Hematopoietic multipotent progenitor cell treated with erythropoietin and hydrocortisone succinate and interleukin-3 and kit ligand, for 6 days (in vitro differentiated cells): ENCODE measurements around the gene RPS14.

ENCODE experiments used
- DNase-seq: peaks from one replicate; pipeline ENCODE4 v3.0.0-alpha.2; 2015

RPS14 gene

DNA sequence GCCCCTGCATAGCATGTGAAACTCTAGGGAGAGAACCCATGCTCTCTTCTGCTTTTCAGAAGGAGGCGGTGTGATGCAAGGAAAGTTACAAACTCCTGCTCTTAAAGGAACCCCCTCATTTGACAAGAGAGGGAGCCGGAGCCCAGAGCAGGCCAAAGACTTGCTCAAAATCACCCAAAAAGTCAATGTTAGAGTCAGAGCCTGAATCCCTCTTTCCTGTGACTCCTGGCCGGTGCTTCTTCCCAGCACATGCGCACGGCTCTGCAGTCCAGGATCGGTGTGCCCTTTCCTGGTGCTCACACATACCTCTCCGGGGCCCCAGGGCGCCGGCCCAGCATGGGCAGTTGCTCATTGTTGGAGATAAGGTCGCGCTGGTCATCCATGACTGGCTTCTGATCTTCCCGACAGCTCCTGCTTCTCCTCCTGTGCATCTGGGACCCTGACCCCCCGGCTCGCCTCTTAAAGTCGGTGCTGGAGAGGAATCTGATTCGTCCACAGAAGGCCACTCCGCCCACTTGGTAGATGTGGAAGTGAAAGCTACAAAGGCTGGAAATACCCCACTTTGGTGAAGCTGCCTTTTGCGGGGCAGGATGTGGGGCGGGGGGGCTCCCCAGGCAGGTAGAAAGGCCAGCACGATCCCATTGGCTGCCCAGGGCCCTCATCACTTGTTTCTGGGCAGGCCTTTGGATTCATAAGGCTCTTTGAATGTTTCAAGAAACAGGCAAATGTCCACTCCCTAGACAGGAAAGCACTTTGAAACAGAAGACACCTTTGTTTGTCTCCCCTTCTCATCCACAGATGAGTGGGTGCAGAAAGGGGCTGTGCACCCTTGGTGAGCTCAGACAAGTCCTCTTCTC, 37.0 kb downstream of the RPS14 start, which contains the start of gene CD74:
Gene CD74 (minus strand): TSS at position 592 of the 857 bp plus-strand sequence. CDS start 161 bp downstream, at position 431.
- DNase-seq, result peak; percentile 87

DNA sequence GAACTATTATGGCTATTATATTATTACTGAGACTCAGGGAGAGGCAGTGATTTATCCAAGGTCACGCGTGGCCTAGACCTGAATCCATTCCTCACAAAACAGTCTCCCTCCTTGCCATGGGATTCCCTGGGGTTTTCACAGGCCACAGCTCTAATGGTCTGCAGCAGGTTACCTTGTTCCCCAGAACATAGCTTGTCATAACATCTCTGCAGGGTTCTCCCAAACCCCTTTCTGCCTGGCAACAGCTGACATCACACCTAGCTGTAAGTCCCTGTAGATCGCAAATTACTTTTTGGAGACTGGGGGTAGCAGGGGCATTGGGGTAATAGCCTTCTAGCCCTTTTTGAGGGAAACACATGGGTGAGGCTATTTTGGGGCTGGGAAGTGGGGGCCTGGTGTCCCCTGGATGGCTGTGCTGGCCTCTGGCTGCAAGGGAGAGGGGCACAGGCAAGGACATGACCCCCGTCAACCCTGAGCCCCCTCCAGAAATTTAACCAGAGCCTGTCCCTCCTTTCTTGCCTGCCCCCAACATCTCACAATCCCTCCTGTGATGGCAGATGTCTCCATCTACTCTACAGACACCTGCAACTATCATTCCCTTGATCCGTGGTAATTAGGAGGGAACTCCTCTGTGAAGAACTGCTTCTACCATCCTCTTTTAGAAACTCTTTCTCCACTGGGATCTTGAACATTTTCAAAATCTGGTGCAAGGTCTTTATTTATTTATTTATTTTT, 38.1 kb downstream of the RPS14 start:
- DNase-seq, result peak; percentile 83

DNA sequence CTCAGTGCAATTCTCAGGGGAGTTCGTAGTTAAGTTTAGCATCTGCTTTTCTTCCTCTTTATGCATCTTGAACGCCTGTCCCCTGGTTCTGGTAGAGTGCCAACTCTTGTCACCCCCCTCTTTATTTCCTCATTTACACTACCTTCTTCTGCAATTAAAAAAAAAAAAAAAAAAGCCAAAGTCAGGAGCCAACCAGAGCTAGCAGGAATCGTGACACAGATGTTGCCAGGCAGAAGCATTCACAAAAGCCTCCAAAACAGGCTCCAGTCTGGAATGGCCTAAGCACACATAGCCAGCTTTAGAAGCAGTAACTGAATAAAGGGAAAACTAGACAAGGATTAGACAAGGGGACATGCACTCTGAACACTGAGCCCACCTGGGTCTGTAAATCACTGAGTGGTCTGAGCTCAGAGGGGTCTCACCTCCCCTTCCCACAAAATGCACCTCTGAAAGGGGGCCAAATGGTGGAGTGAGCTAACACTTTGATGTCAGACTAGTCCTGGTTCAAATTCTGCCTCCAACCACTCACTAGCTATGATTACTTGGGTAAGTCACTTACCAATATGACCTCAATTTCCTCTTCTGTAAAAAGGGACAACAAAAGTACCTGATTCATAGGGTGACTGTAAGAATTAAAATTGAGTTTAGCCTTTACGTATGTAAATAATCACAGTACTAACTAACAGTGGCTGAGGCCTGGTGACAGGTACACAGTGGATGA, 38.9 kb downstream of the RPS14 start:
- DNase-seq, result peak; percentile 93

DNA sequence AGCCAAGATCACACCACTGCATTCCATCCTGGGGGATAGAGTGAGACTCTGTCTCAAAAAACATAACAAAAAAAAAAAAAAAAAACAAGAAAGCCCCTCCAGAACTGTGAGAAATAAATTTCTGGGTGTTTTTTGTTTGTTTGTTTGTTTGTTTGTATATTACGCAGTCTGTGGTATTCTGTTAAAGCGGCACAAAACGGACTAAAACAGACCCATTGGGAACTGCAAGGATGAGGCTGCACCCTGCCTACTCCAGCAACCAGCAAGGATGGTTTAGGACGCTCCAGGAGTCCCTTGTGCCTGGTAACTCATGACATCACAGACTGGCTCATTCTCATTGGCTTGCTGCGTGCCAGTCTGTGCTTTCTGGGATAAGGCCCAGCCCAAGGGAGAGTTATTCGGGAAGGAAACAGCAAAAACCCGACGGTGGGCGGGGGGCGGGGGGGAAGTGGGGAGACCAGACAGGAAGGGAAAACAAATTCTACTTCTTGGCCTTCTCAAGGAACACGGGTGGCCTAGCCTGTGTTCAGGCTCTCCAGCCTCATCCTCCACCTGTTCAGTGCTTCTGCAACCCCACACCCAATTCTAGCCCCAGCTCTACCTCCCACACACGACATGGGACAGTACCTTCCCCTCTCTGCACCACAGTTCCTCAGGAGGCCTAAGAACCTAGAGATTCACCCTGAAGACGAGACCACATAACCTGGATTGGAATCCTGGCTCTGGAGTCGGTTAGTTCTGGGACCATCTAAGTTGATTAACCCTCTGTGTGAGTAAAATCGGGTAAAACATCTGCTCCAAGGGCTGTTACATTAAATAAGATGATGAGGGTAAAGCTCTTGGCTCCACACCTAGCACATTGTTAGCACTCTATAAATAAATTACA, 39.7 kb downstream of the RPS14 start:
- peak; percentile 93 for DNase-seq

DNA sequence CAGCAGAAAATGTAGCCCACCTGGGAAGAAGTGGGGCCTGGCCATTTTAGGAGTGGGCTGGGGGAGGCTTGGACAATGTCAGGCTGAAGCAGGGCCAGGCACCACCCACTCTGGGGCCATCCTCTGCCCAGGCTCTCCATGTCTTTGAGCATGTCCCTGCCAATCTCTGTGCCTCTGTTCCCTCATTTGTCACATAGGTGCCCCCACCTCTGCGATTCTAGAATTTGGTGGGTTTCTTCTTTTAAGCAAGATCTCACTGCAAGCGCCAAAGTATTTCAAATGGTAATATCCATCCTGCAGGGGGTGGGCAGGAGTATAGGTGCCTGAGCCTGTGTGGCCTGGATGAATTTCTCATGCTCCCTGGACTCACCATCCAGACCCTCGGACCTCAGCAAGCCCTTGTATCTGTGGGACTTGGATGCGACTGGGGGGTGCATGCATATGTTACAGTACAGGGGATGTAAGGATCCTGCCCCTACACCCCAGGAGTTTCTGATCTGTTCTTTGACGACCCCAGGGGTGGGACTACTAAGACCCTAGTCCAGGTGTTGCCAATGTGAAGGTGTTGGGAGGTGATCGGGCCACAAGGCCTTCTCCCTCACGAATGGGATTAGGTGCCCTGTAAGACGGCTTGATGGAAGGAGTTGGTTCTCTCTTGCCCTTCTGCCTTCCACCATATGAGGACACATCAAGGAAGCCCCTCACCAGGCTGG, 41.2 kb downstream of the RPS14 start:
- no peak for DNase-seq

DNA sequence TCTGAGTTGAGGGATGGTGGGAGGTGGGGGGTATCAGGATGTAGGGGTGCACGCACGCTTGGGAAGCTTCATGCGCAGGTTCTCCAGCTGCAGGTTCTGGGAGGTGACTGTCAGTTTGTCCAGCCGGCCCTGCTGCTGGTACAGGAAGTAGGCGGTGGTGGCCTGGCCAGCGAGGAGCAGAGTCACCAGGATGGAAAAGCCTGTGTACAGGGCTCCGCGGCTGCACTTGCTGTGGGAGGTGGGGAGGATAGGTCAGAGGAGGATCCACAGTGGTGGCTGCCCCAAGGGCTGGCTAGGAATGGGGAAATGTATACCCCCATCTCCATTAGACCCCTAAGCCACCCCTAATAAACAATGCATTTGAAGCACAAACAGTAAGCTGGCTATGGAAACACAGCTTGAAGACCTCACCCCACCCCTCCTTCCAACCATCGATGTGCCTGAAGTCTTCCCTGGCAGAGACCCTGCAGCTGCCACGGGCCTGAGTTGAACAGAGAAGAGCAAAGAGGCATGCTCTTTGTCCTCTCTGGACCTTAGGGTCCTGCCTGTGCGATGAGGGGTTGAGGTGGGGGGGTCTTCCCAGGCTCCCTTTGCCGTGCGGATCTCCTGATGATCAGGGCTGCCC, 42.3 kb downstream of the RPS14 start:
- no peak for DNase-seq

DNA sequence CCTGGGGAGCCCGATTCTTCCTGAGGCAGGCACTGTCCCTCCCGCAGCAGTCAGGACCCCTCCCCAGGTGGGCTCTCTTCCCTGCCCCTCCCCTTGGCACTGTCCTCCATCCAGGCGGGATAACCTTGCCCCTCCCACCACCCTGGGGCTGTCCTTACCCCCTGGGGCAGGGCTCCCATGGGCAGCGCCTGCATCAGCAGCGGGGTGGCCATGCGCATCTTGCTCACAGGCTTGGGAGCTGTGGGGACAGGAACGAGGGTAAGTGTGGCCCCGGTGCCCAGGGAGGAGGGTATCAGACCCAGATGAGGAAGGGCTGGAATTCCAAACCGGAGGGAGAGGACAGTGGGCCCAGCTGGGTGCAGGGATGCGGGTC, 42.8 kb downstream of the RPS14 start:
- DNase-seq, result no peak

DNA sequence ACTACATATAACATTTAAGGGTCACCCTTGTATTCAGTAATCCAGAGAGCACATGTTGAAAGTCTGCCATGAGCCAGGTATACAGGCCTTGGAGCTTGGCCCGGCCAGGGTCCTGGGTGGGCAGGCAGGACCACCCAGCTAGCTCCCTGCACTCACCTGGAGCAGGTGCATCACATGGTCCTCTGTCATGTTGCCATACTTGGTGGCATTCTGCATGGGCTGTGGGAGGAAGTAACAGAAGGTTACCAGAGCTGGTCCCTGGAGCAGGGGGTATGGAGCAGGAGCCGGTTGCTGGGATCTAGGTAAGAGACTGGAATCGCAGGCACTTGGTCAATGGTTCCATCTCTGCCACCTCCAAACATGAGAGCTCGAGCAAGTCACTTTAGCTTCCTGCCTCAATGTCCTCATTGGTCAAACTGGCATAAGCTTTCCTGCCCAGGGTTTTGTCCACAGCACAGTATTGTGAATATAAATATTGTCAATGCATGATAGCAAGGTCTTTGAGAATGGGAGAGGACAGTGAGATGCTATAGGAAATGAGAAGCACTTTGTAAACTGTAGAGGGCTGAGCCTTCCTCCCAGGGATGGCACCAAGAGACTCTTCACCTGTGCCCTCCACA, 43.3 kb downstream of the RPS14 start:
- DNase-seq, result no peak

DNA sequence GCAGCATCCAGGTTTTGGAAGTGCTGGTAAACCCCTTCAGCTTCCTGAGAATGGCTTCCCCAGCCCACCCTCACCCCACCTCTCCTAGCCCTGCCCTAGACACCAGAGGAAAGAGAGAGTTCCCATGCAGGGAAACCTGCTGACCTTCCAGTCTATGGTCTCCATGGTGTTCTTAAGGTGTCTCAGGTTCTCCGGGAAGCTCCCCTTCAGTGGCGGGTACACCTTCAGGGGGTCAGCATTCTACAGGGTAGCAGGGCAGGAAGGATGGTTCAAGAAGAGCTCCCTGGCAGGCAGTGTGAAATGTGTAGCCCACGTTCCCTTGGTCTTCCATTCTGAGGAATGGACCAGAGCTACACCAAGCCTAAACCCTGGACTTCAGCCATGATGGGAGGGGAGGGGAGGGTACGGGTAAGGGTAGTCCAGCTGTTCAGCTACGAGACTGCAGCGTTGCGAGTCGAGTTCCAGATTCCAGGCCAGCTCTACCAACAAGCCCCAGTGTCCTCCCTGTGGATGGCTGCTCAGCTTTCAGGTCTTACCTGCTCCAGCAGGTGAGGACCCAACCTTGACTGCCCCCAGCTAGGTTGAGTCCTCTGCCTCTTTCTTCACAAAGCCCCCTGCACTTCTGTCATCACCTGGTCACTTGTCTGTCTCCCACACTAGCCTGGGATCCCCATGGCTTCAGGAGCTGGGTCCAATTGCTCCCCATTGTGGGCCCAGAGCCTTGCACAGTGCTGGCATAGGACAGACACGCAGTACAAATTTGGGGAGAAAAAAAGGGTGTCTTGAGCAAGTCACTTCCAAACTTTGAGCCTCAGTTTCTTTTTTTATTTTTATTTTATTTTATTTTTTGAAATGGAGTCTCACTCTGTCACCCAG, 44.4 kb downstream of the RPS14 start:
- no peak for DNase-seq

DNA sequence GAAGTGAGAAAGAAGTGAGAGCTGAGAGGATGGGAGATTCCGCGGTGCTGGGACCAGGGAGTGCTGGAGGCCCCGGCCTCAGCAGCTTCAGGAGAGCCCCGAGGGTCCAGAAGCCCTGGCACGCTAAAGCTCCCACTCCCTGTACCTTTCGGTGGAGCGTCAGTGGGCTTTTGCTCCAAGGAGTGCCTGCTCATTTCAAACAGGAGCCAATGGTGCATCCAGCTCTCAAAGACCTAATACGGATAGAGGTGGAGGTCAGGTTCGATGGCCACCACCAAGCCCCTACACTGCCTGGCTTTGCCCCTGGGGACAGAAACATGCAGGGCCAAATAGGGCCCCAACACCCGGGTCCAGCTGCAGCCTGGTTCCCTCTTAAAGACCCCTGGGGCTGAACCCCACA, 45.0 kb downstream of the RPS14 start:
- no peak for DNase-seq

DNA sequence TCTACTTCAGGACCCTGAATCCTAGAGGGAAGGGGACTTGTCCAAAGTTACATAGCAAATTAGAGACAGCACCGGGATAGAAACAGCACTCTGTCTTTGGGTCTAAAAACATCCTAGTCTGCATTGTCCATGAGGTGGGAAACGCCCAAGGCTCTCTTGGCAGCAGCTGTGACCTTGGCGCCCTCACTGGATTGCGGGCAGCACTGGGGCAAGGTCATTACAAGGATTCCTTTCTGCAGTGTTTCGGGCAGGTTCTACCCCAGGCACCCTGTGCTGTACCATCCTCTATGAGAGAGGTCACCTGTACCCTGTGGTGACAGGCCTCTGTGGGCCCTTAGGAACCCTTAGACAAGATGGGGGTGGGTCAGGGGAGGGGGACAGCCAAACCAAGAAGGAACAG, 45.4 kb downstream of the RPS14 start:
- DNase-seq, result no peak

DNA sequence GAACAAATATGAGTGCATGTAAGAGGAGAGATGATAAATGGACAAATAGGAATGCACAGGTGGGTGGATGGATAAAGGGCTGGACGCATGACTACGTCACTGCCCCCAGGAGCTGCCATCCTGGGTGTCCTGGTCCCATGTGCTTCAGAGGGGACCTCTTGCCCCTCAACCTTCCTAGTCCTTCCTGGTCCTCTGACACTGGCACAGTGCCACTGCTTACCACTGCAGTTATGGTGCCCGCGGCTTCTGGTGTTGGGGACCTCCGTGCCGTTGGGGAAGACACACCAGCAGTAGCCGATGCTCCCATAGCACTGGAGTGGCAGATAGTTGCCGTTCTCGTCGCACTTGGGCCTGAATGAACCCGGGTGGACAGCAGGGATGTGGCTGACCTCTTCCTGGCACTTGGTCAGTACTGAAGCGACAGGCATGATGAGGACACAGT, 46.6 kb downstream of the RPS14 start:
- DNase-seq, result no peak

DNA sequence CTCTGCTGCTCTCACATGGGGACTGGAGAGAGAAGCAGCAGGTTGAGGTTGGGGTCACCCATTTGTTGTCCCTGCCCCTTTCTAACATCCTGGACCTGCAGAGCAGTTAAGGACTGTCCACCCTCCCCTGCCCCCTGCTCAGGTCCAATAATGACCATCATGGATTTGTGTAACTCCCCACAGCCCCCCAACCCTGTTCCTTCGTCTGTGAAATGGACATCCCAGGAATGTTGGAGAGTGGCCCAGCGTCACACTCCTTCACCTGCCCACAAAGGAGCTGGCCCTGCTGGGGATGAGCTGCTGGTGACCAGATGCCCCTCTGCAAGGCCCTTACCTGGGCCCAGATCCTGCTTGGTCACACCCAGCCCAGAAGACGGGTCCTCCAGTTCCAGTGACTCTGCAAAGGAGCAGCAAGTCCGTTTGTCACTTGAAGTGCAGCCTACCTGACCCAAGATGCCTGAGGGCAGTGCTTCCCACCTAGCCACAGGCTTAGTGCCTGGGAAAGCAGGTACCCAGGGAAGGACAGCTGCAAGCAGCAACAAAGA, 47.2 kb downstream of the RPS14 start:
- no peak for DNase-seq

DNA sequence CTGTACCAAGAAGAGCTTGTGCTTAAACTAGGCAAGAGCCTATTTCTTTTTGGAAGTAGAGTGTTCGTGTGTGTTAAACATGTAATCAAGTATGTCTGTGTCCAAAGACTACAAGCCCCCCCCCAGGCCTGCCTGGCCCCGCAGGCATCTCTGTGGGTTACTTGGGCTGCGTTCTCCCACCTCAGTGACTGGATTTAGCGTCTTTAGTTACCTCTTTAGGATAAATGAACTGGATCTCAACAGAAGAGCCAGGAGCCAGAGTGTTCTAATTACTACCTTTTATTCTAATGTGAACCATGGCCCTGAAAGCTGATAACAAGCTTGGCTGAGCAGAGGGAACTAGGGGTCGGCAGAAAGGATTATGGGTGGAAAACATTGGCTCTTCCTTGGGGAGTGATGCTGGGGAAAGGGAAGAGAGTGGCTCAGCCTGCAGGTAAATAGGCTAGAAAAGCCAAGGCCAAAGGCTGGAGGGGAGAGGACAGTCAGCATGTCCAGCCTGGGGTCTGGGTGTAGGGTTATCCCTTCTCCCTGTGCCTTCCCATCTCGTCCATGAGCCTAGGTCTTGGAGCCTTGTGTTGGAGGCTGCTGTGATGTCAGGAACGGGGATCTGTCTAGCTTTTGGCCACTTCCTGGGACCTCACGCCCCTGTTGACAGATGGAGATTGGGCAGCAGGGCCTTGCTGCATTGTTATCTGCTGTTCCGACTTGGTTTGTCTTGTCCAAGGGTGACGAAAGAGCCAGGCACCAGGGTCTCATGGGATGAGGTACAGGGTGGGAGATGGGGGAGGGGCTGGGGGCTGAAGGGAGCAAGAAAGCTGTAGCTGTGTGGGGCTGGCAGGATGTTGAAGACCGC, 47.9 kb downstream of the RPS14 start:
- DNase-seq, result no peak

DNA sequence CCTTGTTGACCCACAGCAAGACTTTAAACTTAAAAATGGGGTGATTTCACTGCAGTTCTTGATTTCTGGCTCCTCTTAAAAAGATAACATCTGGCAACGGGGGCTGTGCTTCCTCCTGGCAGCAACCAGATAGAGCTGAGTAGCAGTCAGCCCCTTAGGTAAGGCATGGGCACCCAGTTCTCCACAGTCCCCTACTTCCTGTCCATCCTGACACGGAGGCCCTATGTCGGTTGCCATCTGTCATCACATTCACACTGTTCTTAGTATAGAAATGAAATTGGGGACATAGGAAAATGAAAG, 48.5 kb downstream of the RPS14 start:
- peak; percentile 57 for DNase-seq

DNA sequence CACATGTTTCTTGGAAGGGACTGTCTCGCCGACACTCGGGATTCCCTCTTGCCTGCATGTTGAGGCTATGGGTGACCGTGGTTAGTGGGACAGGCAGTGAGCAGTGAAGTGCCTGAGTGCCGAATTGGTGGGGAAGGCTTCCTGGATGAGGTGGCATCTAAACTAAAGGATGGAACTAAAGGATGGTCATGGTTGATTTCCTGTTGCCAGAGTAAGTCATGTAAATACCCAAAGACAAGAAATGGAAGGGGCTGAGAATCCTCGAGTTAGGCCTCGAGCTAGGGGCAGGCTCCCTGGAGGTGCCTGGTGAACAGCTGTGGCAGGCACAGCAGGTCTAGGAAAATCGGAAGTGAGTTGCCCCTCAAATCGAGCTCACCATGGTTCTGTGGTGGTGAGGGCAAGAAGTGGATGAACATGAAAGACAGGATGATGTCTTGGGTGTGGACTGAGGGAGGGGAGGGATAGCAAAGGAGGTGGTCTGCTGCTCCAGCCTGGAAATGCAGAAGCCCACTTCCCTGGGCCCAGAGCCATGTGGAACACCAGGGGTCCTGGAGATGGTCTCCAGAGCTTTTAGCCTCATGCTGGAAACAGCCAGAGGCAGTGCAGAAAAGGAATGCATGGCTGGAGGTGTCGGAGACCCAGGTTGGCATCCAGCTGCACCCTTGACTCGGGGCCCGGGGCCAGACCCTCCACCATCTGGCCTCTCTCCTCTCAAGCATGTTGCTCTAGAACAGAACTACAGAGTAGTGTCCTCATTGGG, 49.0 kb downstream of the RPS14 start:
- no peak for DNase-seq

DNA sequence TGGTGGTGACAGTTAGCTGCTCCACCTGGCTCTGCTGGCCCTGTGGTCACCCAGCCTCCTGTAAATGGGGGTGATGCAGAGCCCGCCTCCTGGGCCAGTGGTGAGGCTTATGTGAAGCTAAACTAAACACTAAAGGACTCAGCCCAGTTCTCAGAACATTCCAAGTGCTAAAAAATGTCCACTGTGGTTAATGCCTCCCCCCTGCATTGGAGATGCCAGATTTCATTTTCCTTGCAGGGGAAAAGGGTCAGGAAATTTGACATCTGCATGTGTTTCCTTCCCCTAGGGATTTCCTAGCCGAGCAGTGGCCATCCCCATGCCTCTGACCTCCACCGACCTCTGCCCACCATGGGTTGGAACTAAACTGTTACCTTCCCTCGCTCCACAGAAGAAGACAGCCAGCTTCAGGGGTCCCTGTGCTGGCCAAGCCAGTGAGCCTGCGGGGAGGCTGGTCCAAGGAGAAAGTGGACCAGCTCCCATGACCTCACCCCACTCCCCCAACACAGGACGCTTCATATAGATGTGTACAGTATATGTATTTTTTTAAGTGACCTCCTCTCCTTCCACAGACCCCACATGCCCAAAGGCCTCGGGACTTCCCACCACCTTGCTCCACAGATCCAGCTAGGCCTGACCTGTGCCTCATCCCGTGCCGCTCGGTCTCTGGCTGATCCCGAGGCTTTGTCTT, 49.9 kb downstream of the RPS14 start:
- no peak for DNase-seq
